ENCODE measurements around the gene KLHL26.

KLHL26 gene

GRCh38 chr19:18603255-18603957 lies 33.4 kb upstream of the KLHL26 start:
- DNase-seq (ENCODE audit: low spot score): peak; percentile 65

GRCh38 chr19:18603958-18604819 lies 32.6 kb upstream of the KLHL26 start:
- no peak for DNase-seq (ENCODE audit: low spot score)

- DNase-seq (ENCODE audit: low spot score): no peak
These were observed 32.0 kb upstream of the KLHL26 start for GRCh38 chr19:18604820-18605159.

- DNase-seq (ENCODE audit: low spot score): no peak
These were observed 31.7 kb upstream of the KLHL26 start for GRCh38 chr19:18605196-18605545.

- DNase-seq (ENCODE audit: low spot score): no peak
These were observed 31.1 kb upstream of the KLHL26 start for GRCh38 chr19:18605546-18606280.

GRCh38 chr19:18606281-18607225 lies 30.3 kb upstream of the KLHL26 start, which contains the start of gene CRLF1:
Gene CRLF1 (minus strand): TSS chr19:18606799. CDS start chr19:18606656, 143 bp downstream.
- peak; percentile 50 for DNase-seq (ENCODE audit: low spot score)

GRCh38 chr19:18607226-18608101 lies 29.4 kb upstream of the KLHL26 start:
- no peak for DNase-seq (ENCODE audit: low spot score)

GRCh38 chr19:18608102-18608804 lies 28.6 kb upstream of the KLHL26 start:
- no peak for DNase-seq (ENCODE audit: low spot score)

- DNase-seq (ENCODE audit: low spot score): no peak
These were observed 27.8 kb upstream of the KLHL26 start for GRCh38 chr19:18608805-18609716.

GRCh38 chr19:18609717-18610051 lies 27.1 kb upstream of the KLHL26 start:
- no peak for DNase-seq (ENCODE audit: low spot score)

GRCh38 chr19:18610245-18610555 lies 26.6 kb upstream of the KLHL26 start:
- DNase-seq (ENCODE audit: low spot score): no peak

GRCh38 chr19:18610556-18611326 lies 26.1 kb upstream of the KLHL26 start:
- peak; percentile 72 for DNase-seq (ENCODE audit: low spot score)

GRCh38 chr19:18611327-18612050 lies 25.3 kb upstream of the KLHL26 start:
- DNase-seq (ENCODE audit: low spot score): peak; percentile 81

GRCh38 chr19:18612051-18612771 lies 24.6 kb upstream of the KLHL26 start:
- DNase-seq (ENCODE audit: low spot score): no peak

GRCh38 chr19:18612772-18613588 lies 23.8 kb upstream of the KLHL26 start, which contains the start of gene TMEM59L:
Gene TMEM59L (plus strand): TSS chr19:18612870. CDS start chr19:18612959, 89 bp downstream.
- peak; percentile 70 for DNase-seq (ENCODE audit: low spot score)
